ENCODE results near the gene FEZ2.

GRCh38 chr2:36530178-36530982 lies 67.6 kb downstream of the FEZ2 start:
- TF ChIP-seq CTCF (IDR thresholded peaks at IDR 0.05) (no peak), POLR2A (IDR thresholded peaks at IDR 0.05) (no peak)
